ENCODE data around the gene TMC1.
"Not testable (repeated sequence)": the region's sequence is repeated elsewhere in the genome, so short reads cannot be mapped to it uniquely, and the experiment has no call there.

The TMC1 gene

GRCh38 chr9:72807765-72808445 is 286.5 kb downstream of the TMC1 start:
- no peak for DNase-seq (ENCODE audit: insufficient read length, low spot score)
- FAIRE-seq: no peak

DNA sequence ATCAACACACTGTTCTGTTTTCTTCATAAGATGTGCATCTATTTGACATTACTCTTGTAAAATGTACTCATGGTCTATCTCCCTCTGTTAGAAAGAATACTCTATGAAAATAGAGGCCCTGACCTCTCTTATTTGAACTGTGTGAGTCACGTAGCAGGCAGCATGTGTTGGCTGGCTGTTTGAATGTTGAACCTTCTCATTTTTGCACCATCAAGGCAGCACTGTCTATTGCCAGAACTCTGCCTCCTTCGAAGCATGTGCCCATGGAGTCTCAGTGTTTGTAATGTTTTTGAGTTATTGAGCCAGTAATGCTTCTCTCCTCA is 287.0 kb downstream of the TMC1 start:
- no peak for FAIRE-seq
- DNase-seq (ENCODE audit: insufficient read length, low spot score): no peak

DNA sequence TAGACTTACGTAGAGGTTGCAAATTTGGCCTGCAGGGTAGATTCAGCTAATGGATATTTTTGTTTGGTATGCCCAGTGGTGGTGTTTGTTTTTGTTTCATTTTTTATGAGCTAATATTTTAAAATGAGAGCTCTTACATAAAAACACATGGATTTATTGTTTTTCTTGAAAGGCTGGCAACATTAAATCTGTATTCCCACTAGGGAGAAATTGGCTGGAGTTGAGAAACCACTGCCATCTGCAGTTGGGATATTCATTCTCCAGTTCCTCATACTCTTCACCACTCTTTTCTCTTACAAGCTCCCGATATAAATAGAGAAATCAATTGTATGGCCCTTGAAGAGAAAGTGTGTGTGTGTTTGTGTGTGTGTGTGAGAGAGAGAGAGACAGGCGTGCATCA is 288.2 kb downstream of the TMC1 start:
- no peak for DNase-seq (ENCODE audit: insufficient read length, low spot score)
- FAIRE-seq: no peak

GRCh38 chr9:72812559-72813111 is 291.2 kb downstream of the TMC1 start:
- DNase-seq (ENCODE audit: insufficient read length, low spot score) (no peak), FAIRE-seq (no peak)

DNA sequence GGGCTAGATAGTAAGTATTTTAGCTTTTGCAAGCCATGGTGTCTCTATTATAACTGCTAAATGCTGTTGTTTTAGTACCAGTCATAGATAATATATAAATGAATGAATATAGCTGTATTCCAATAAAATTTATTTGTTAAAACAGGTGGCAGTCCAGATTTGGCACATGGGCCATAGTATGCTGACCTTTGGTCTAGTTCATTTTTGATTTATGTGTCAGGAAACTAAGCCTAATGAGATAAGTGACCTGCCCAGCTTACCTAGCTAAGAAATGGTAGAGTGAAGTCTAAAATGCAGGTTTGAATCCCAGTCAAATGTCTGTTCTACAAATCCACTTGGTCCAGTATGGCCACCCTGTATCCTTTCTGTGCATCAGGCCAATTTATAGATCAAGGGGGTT is 292.1 kb downstream of the TMC1 start:
- no peak for DNase-seq (ENCODE audit: insufficient read length, low spot score)
- FAIRE-seq: no peak

- DNase-seq (ENCODE audit: insufficient read length, low spot score) (no peak), FAIRE-seq (no peak)
Measured at GRCh38 chr9:72814083-72814597, 292.7 kb downstream of the TMC1 start.

DNA sequence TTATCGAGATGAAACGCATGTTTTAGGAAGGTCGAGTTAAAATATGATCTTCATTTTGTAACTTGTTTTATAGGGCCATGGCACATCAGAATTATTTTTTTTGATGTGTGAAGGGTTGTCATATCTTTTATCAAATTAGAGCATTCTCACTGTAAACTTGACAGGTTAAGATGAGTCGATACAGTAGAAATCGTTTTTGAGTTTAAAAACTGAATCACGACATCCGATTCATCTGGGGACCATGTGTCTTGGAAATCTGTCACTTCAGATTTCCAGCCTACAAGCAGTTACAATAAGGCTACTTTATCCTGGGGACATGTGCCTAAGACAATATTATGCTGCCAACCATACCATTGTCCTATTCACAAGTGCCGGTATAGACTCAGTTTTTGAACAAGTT is 295.3 kb downstream of the TMC1 start:
- FAIRE-seq (no peak), DNase-seq (ENCODE audit: insufficient read length, low spot score) (no peak)

DNA sequence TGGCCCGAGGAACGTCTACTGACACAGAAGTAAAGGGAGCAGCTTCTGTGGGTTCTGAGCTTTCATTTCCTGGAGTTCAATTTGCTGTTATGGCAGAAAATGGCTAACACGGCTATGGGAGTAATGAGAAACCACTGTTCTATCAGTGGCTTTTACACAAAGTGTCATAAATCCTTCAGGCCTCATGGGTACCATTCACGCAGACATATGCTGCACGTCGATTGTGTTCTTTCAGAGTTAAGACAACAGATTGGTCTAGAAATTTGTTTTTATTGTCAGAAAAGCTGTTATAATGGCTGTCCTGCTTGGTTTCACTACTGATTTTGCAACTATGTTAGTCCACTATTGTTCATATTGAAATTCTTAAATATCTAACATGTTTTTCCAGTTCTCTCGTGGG is 296.0 kb downstream of the TMC1 start:
- no peak for DNase-seq (ENCODE audit: insufficient read length, low spot score)
- no peak for FAIRE-seq

DNA sequence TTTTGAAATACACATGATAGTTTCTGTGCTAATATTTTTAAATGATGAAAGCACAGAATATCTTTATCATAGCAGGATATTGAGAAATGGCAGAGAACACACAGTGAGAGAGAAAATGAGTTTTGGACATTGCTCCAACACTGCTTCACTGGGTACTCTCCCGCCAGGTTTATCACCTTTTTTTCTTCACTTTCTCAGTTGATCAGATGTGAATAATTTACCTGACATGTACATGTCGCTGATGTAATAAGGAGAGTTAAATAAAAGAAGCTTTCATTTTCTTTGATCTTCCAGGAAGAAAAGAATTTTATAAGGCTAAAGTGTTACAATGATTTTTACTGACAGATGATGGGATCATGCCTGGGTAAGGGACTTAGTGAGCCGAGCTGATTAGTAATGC is 297.0 kb downstream of the TMC1 start:
- FAIRE-seq: no peak
- DNase-seq (ENCODE audit: insufficient read length, low spot score): no peak

GRCh38 chr9:72823971-72824370 is 302.6 kb downstream of the TMC1 start:
- no peak for FAIRE-seq
- DNase-seq (ENCODE audit: insufficient read length, low spot score): no peak

GRCh38 chr9:72826996-72827949 is 305.9 kb downstream of the TMC1 start:
- no peak for FAIRE-seq
- no peak for DNase-seq (ENCODE audit: insufficient read length, low spot score)

GRCh38 chr9:72827950-72828731 is 306.7 kb downstream of the TMC1 start:
- no peak for DNase-seq (ENCODE audit: insufficient read length, low spot score)
- FAIRE-seq: no peak

DNA sequence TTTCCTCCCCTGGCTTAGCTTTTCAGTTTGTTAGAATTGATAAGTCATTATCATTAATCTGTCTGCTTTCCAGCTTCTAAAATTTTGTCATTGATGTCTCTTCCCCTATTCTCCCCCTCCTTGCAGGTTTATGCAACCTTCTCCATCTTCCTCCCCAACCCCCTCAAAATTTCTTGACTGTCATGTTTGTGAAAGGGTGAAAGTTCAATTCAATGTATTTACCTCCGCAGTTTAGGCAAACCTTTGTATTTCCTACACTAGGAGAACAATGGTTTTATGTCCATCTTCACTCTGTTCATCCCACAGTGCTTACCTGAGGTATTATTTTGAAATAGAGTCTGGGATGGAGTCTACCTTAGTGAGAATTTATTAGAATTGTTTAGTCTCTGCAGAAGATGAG is 313.6 kb downstream of the TMC1 start:
- DNase-seq (ENCODE audit: insufficient read length, low spot score) (no peak), FAIRE-seq (no peak)

DNA sequence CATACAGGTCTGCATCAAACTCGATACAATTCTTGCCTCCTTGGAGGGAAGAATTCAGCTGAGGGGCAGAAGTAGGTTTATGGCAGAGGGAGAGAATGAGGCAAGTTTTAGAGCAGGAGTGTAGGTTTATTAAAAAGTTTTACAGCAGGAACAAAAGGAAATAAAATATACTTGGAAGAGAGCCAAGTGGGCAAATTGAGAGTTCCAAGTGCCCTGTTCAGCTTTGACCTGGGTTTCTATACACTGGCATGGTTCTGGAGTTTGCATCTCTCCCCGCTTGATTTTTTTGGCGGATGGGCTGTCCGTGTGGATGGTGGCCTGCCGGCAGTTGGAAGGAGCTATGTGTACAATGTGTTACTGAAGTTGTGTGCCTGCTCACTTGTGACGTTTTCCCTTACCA is 315.4 kb downstream of the TMC1 start:
- FAIRE-seq (no peak), DNase-seq (ENCODE audit: insufficient read length, low spot score) (no peak)

- DNase-seq (ENCODE audit: insufficient read length, low spot score) (no peak), FAIRE-seq (no peak)
Measured at GRCh38 chr9:72839085-72839484, 317.7 kb downstream of the TMC1 start.

DNA sequence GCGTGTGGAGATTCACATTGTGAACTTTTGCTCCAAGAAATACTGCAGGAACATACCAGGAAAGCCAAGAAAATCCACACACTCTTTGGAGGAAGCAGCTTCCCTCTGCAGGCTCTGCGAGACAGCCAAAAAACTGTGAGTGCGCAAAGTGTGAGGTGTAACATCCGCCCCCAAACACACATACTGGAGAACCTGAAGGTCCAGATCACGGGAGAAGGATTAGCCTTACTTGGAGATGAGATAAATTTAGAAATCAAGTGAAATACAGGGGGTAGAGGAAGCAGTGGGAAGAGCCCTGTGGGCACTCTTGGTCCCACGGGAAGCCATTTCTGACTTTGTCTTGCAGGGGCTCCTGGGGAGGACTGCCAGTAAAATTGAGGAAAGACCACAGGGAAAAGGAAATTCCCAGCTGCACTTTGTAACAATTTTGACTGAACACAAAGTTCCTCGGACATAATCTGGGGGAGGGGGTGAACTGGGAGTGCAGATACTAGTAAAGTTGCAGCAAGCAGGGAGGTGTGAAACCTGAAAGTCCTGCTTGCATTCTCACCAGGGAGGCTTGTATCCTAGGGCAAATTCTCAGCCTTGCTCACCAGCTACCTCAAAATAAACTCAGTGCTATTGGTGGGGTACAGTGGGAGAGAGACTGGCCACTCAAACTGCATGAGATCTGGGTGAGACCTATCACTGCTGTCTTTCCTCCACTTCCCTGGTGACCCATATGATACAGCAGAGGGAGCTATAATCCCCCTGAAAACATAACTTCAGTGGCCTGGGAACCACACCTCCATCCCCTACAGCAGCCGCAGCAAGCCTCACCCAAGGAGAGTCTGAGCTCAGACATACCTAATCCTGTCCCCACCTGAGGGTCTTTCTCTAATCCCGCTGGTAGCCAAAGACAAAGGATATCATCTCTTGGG is 322.4 kb downstream of the TMC1 start:
- FAIRE-seq: no peak
- no peak for DNase-seq (ENCODE audit: insufficient read length, low spot score)

GRCh38 chr9:72844440-72844768 is 323.0 kb downstream of the TMC1 start:
- DNase-seq (ENCODE audit: insufficient read length, low spot score) (no peak), FAIRE-seq (no peak)

DNA sequence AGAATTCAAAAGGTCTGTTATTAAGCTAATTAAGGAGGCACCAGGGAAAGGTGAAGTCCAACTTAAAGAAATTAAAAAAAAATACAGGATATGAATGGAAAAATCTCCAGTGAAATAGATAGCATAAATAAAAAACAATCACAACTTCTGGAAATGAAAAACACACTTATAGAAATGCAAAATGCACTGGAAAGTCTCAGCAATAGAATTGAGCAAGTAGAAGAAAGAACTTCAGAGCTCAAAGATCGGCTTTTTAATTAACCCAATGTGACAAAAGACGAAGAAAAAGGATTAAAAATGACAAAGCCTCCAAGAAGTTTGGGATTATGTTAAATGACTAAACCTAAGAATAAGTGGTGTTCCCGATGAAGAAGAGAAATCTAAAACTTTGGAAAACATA is 323.6 kb downstream of the TMC1 start:
- FAIRE-seq; DNase-seq (ENCODE audit: insufficient read length, low spot score): not testable (repeated sequence)

DNA sequence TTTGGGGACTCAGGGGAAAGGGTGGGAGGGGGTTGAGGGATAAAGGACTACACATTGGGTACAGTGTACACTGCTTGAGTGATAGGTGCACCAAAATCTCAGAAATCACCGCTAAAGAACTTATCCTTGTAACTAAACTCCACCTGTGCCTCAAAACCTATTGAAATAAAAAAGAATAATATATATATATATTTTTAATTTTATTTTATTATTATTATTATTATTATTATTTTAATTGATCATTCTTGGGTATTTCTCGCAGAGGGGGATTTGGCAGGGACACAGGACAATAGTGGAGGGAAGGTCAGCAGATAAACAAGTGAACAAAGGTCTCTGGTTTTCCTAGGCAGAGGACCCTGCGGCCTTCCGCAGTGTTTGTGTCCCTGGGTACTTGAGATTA is 328.8 kb downstream of the TMC1 start:
- DNase-seq (ENCODE audit: insufficient read length, low spot score); FAIRE-seq: not testable (repeated sequence)

GRCh38 chr9:72855321-72855720 is 333.9 kb downstream of the TMC1 start:
- no peak for DNase-seq (ENCODE audit: insufficient read length, low spot score)
- FAIRE-seq: no peak
